GM10248 (cell line): ENCODE data around the gene GIGYF2.

Source experiments
- CTCF ChIA-PET: fragments of 300-600 bp; sonication (Branson Sonifier 250); formaldehyde crosslinking; extraction: SDS; loops from one replicate; lab custom pipeline; 2021; ENCODE audit warnings: antibody characterized with exemption; lab: Yijun Ruan, JAX
- POLR2A ChIA-PET: fragments of 350-650 bp; sonication (Branson Sonifier 250); formaldehyde crosslinking; extraction: SDS; loops from one replicate; lab custom pipeline; 2020; ENCODE audit warnings: antibody characterized with exemption; lab: Yijun Ruan, JAX
- DNase-seq: peaks from one replicate; pipeline ENCODE4 v3.0.0; 2012; ENCODE audit errors: extremely low spot score
- CTCF ChIP-seq: IDR thresholded peaks from 2 replicates; pipeline ENCODE4 v1.5.1; 2012; ENCODE audit warnings: mild to moderate bottlenecking, low read depth; ENCODE audit errors: extremely low read depth, missing control alignments, control extremely low read depth

GIGYF2 gene

GRCh38 chr2:232697059-232697806 is at the start of gene GIGYF2:
Gene GIGYF2, plus strand, starts transcription at chr2:232697331. Its CDS starts 37,867 bp downstream, at chr2:232735198.
- ChIA-PET CTCF (interaction anchor here (0.9 kb wide), 1 partner anchor 97 kb away, joined by 3 read pairs; no protein-coding TSS in a partner anchor), POLR2A (no interaction called here)
- TF ChIP-seq CTCF, result no peak
- peak; percentile 98 for DNase-seq

GRCh38 chr2:232649033-232649432 is 48.1 kb upstream of the GIGYF2 start:
- ChIA-PET CTCF (interaction anchor here (1.2 to 2.0 kb wide), 2 partner anchors 13 to 17 kb away, joined by 3 to 4 read pairs; no protein-coding TSS in a partner anchor), POLR2A (no interaction called here)
- no peak for TF ChIP-seq CTCF
- DNase-seq, result no peak

- ChIA-PET CTCF (interaction anchor here (1.5 kb wide), 1 partner anchor 12 kb away, joined by 5 read pairs; no protein-coding TSS in a partner anchor), POLR2A (no interaction called here)
- no peak for TF ChIP-seq CTCF
- DNase-seq, result no peak
These were observed 44.7 kb upstream of the GIGYF2 start for GRCh38 chr2:232652505-232652851.

- DNase-seq, result no peak
- POLR2A ChIA-PET, result no interaction called here
- no peak for TF ChIP-seq CTCF
- CTCF ChIA-PET, result interaction anchor here (1.5 kb wide), 1 partner anchor 13 kb away, joined by 5 read pairs; no protein-coding TSS in a partner anchor
These were observed 43.7 kb upstream of the GIGYF2 start for GRCh38 chr2:232653441-232653840.

DNA sequence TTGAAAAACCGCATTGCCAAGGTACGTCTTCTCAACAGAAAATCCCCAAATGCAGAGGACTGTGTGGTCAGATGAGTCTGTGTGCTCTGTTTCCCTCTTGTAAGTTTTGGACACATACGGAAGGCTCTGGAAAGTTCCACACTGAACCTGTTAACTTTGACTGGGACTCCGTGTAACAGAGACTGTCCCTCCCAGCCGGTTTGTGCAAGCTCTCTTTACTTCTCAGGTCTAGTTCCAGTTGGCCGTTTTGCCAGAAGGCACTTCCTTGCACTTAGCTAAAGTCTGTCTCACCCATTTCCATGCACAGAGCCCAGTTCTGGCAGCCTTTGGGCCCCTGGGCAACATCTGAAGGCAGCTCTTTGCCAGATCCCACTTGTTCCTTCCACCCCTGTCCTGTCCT is 41.7 kb upstream of the GIGYF2 start:
- no peak for DNase-seq
- TF ChIP-seq CTCF, result no peak
- ChIA-PET CTCF (no interaction called here), POLR2A (interaction anchor here (0.7 kb wide), 1 partner anchor 88 kb away, joined by 7 read pairs; no protein-coding TSS in a partner anchor)

- TF ChIP-seq CTCF, result peak; percentile 8
- CTCF ChIA-PET, result no interaction called here
- POLR2A ChIA-PET, result no interaction called here
- no peak for DNase-seq
These were observed 38.8 kb upstream of the GIGYF2 start for GRCh38 chr2:232658217-232658785.
